Ovary (tissue), 9 donors: Measurements from ENCODE around the gene UXT. TPM values are rescaled to one million over a fixed set of nuclear protein-coding genes. Genes with fewer than 3 reads are reported as not detected.
"Not testable (repeated sequence)": the region's sequence is repeated elsewhere in the genome, so short reads cannot be mapped to it uniquely, and the experiment has no call there.

Experiments
- DNase-seq, 5 donors: peaks; one replicate each; pipeline ENCODE4 v3.0.0-alpha.2; 2019 to 2020
- H3K27ac ChIP-seq, 2 donors: fragments of 200-600 bp; one replicate each; pipeline versions ENCODE4 v1.5.1 to v1.8.0; 2019 to 2022
- H3K27me3 ChIP-seq: fragments of 200-600 bp; one replicate; pipeline ENCODE4 v1.8.0; 2022
- H3K36me3 ChIP-seq: fragments of 200-600 bp; sonication (generic); one replicate; pipeline ENCODE4 v1.5.1; 2019
- H3K4me1 ChIP-seq: one replicate; pipeline ENCODE4 v1.8.1; 2013; ENCODE audit warnings: mild to moderate bottlenecking, moderate library complexity; ENCODE audit not compliant: insufficient read depth
- H3K4me3 ChIP-seq: fragments of 200-600 bp; sonication (generic); one replicate; pipeline ENCODE4 v1.5.1; 2017
- H3K9me3 ChIP-seq, 2 donors: fragments of 200-600 bp in 1 of 2; sonication (generic) in 1 of 2; one replicate each; pipeline versions ENCODE4 v1.5.1 to v1.8.1; 2013 to 2019; ENCODE audit warnings: mild to moderate bottlenecking in 1 of 2, moderate library complexity in 1 of 2
- CTCF ChIP-seq, 3 donors: fragments of 450-650 bp in 2 of 3; fragments of 200-600 bp in 1 of 3; IDR thresholded peaks; one replicate each; pipeline versions ENCODE4 v1.5.1 to v1.8.0; 2016 to 2022; ENCODE audit warnings: antibody characterized with exemption in 3 of 3, mild to moderate bottlenecking in 1 of 3
- EP300 ChIP-seq: sonication (generic); formaldehyde crosslinking; IDR thresholded peaks from one replicate; pipeline ENCODE4 v1.6.1; 2017; ENCODE audit warnings: antibody characterized with exemption
- POLR2A ChIP-seq: fragments of 450-650 bp; IDR thresholded peaks from one replicate; pipeline ENCODE4 v1.6.1; 2017; ENCODE audit warnings: antibody characterized with exemption, mild to moderate bottlenecking, moderate library complexity
- whole genome bisulfite sequencing, 3 donors: extraction: QIAGEN DNeasy Blood & Tissue Kit in 1 of 3; methylation state at CpG; one replicate each; pipeline versions ENCODE4 v1.1.5 to v1.1.7; 2013 to 2017; 5-methylcytosine and 5-hydroxymethylcytosine counted together
- intact Hi-C, 4 donors: fragments of 100-400 bp; cut with DNase I; formaldehyde crosslinking; loops; one replicate each; pipeline versions ENCODE4 v1.11.0 to v1.15.1; 2022 to 2023
- polyA plus RNA-seq, 2 donors: library from polyadenylated mRNA; stranded (reverse); fragments of 200-250 nt in 1 of 2; fragments of 350-450 nt in 1 of 2; fragmentation: Illumina TruSeq in 1 of 2; extraction: RNeasy Lipid Tissue Mini Kit (QIAGEN cat#74804) in 1 of 2; gene quantifications; one replicate each; pipeline ENCODE4 v1.2.3, GENCODE V29; 2013 to 2014
- total RNA-seq, 7 donors: library from RNA; depleted of rRNA in 2 of 7; stranded (reverse); fragments of >200 nt in 2 of 7; fragmentation: NEBNext Ultra II Directional in 3 of 7; extraction: Animal tissue kit (Norgen Biotek cat#: 25700) in 3 of 7; gene quantifications; one replicate each; pipeline versions ENCODE4 v1.1.0 to v1.2.4, GENCODE V29; 2016 to 2023
- donor health status: DM: no; HTN: no; CAD: no; lungs with moderate emphysema.
- donor health status: DM: no; HTN: no; CAD: no.
- donor health status: Bipolar disorder and iron deficiency.
- donor health status: DM: yes; HTN: yes; CAD: no.
- donor health status: DM: no; HTN: no; CAD: no.
- donor health status: DM: yes; HTN: yes; CAD: no.

UXT gene
- total and polyA plus RNA-seq, 9 donors: 114 to 235 (median 151) TPM

- TF ChIP-seq POLR2A (no peak), CTCF (IDR thresholded peaks at IDR 0.05) (no peak), EP300 (no peak)
- H3K9me3 ChIP-seq: no peaks in the 10 kb centered on the region
- no peak overlapping the region for H3K4me3 ChIP-seq
- H3K4me1 ChIP-seq: no peaks in the 10 kb centered on the region
- no peaks in the 10 kb centered on the region for H3K27me3 ChIP-seq
- peak in 1 of 5 donors; percentile 4 for DNase-seq
- no peak overlapping the region for H3K27ac ChIP-seq
- intact Hi-C loops: no loop called here
- 76 to 81% (median 77%) methylated on average over 9 of the region's 9 CpGs for WGBS, 3 donors
- no peaks in the 10 kb centered on the region for H3K36me3 ChIP-seq
Measured at GRCh38 chrX:47608130-47608810, 50.7 kb downstream of the UXT start.

GRCh38 chrX:47607091-47607490, 51.9 kb downstream of the UXT start:
- intact Hi-C loops: no loop called here
- Histone ChIP-seq H3K4me3 (no peak overlapping the region), H3K36me3 (no peaks in the 10 kb centered on the region), H3K9me3 (no peaks in the 10 kb centered on the region), H3K27ac (no peak overlapping the region), H3K27me3 (no peaks in the 10 kb centered on the region), H3K4me1 (no peaks in the 10 kb centered on the region)
- no peak for TF ChIP-seq CTCF (IDR thresholded peaks at IDR 0.05)
- no peak for TF ChIP-seq EP300
- no peak for TF ChIP-seq POLR2A
- no peak for DNase-seq

- H3K9me3 ChIP-seq: no peaks in the 10 kb centered on the region
- TF ChIP-seq POLR2A: no peak
- no peak for TF ChIP-seq EP300
- no peak for TF ChIP-seq CTCF (IDR thresholded peaks at IDR 0.05)
- H3K4me3 ChIP-seq: no peak overlapping the region
- peak in 1 of 5 donors; percentile 6 for DNase-seq
- no peak overlapping the region for H3K27ac ChIP-seq
- no peaks in the 10 kb centered on the region for H3K4me1 ChIP-seq
- no peaks in the 10 kb centered on the region for H3K36me3 ChIP-seq
- WGBS, 3 donors: 74 to 80% (median 75%) methylated on average over 9 of the region's 9 CpGs
- intact Hi-C loops: no loop called here
- no peaks in the 10 kb centered on the region for H3K27me3 ChIP-seq
Measured at GRCh38 chrX:47605024-47605423, 54.0 kb downstream of the UXT start.

GRCh38 chrX:47603125-47603524, 55.9 kb downstream of the UXT start:
- DNase-seq, H3K27me3 ChIP-seq, H3K4me1 ChIP-seq, H3K27ac ChIP-seq, H3K4me3 ChIP-seq, intact Hi-C loops, H3K36me3 ChIP-seq, H3K9me3 ChIP-seq: not testable (repeated sequence)
- 90 to 93% (median 91%) methylated on average over 4 of the region's 4 CpGs for WGBS, 3 donors

Other genes starting within 250 kb of the UXT start
- gene ZNF41, start 176.0 kb downstream of the UXT start, total RNA-seq: 10 to 100 TPM in 1 of 7 donors, 1 to 10 TPM in 6; 2.9 to 11.3 (median 8.2) TPM
- 1 to 10 TPM; 3.5 to 7.8 TPM for gene ZNF41, start 176.0 kb downstream of the UXT start, polyA plus RNA-seq
- gene ARAF, start 98.0 kb downstream of the UXT start, total RNA-seq: 10 to 100 TPM; 24.9 to 76.9 (median 66.4) TPM
- gene ARAF, start 98.0 kb downstream of the UXT start, polyA plus RNA-seq: 10 to 100 TPM; 34.8 to 56.5 TPM
- 1,000 to 10,000 TPM in 1 of 7 donors, 100 to 1,000 TPM in 6; 247 to 1,009 (median 617) TPM for gene TIMP1, start 76.7 kb downstream of the UXT start, total RNA-seq
- 1,000 to 10,000 TPM in 1 of 2 donors, 100 to 1,000 TPM in 1; 440 to 1,380 TPM for gene TIMP1, start 76.7 kb downstream of the UXT start, polyA plus RNA-seq
- 10 to 100 TPM in 1 of 7 donors, 1 to 10 TPM in 5, under 1 TPM in 1; 0.69 to 10.2 (median 2.4) TPM for gene SYN1, start 39.3 kb downstream of the UXT start, total RNA-seq
- gene SYN1, start 39.3 kb downstream of the UXT start, polyA plus RNA-seq: 10 to 100 TPM in 1 of 2 donors, 1 to 10 TPM in 1; 1.9 to 12.6 TPM
- 1 to 10 TPM in 6 of 7 donors, under 1 TPM in 1; 0.72 to 3.2 (median 1.5) TPM for gene CFP, start 29.2 kb downstream of the UXT start, total RNA-seq
- gene CFP, start 29.2 kb downstream of the UXT start, polyA plus RNA-seq: 1 to 10 TPM; 1.6 to 1.7 TPM
- 100 to 1,000 TPM in 1 of 7 donors, 10 to 100 TPM in 6; 29.7 to 139 (median 73.0) TPM for gene ELK1, start 8.6 kb downstream of the UXT start, total RNA-seq
- 10 to 100 TPM; 69.1 to 79.5 TPM for gene ELK1, start 8.6 kb downstream of the UXT start, polyA plus RNA-seq
- gene ZNF81, start 177.7 kb upstream of the UXT start, total RNA-seq: 10 to 100 TPM in 4 of 7 donors, 1 to 10 TPM in 3; 4.1 to 13.9 (median 10.0) TPM
- gene ZNF81, start 177.7 kb upstream of the UXT start, polyA plus RNA-seq: 1 to 10 TPM; 1.5 to 3.6 TPM